Endothelial cell of umbilical vein (primary cell): ENCODE results near the gene ENTPD3.

Experiments
- EZH2 ChIP-seq: IDR thresholded peaks from 2 replicates; pipeline ENCODE4 v1.6.1; 2012; ENCODE audit warnings: borderline replicate concordance, low read depth, mild to moderate bottlenecking, moderate library complexity, low read length, inconsistent platforms; ENCODE audit not compliant: severe bottlenecking
- FOS ChIP-seq: IDR thresholded peaks from 2 replicates; pipeline ENCODE4 v1.6.1; 2011; ENCODE audit warnings: mild to moderate bottlenecking, low read length, moderate library complexity, borderline replicate concordance; ENCODE audit not compliant: insufficient read depth
- MYC ChIP-seq: IDR thresholded peaks from one replicate; pipeline ENCODE4 v1.6.1; 2011; ENCODE audit warnings: mild to moderate bottlenecking, low read depth, low read length
- POLR2A ChIP-seq: IDR thresholded peaks from 2 replicates; pipeline ENCODE4 v1.6.1; 2012; ENCODE audit warnings: low read depth, mild to moderate bottlenecking, control low read depth, low read length
- POLR2AphosphoS5 ChIP-seq: IDR thresholded peaks from 2 replicates; pipeline ENCODE4 v1.6.1; 2012; ENCODE audit warnings: low read depth, mild to moderate bottlenecking, control low read depth, low read length, moderate library complexity; ENCODE audit not compliant: insufficient read depth
- TF ChIP-seq, protein P1 (sequence below), 2 donors: IDR thresholded peaks; 1 replicate in 1 of 2; 2 replicates in 1 of 2; pipeline ENCODE4 v1.5.1; 2011; ENCODE audit warnings: low read length in 2 of 2, mild to moderate bottlenecking in 2 of 2, moderate library complexity in 2 of 2, control low read depth in 1 of 2, inconsistent platforms in 1 of 2, low read depth in 1 of 2; ENCODE audit not compliant: insufficient read depth in 1 of 2; ENCODE audit errors: extremely low read depth in 1 of 2
- TF ChIP-seq, protein P2 (sequence below): IDR thresholded peaks from 2 replicates; pipeline ENCODE4 v1.6.1; 2011; ENCODE audit not compliant: insufficient read depth, insufficient read length

DNA sequence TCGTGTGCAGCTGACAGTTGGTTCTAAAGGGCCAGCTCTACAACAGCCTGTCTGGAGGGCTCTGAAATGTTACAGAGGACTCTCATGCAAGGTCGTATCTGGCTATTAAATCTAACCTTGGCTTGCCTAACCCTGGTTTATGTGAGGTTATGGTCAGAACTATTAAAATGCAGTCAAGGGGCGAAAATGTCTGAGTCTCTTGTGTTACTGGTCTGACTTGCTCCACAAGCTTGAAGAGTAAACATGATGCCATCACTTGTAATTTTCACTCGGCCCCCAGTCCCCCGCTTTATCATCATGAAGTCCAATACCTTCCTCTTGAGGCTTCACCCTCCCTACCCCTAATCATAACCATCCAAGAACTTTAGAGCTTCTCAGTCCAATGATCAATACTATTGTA lies 9.4 kb downstream of the ENTPD3 start:
- no peak for TF ChIP-seq POLR2A
- TF ChIP-seq, protein P1, sequence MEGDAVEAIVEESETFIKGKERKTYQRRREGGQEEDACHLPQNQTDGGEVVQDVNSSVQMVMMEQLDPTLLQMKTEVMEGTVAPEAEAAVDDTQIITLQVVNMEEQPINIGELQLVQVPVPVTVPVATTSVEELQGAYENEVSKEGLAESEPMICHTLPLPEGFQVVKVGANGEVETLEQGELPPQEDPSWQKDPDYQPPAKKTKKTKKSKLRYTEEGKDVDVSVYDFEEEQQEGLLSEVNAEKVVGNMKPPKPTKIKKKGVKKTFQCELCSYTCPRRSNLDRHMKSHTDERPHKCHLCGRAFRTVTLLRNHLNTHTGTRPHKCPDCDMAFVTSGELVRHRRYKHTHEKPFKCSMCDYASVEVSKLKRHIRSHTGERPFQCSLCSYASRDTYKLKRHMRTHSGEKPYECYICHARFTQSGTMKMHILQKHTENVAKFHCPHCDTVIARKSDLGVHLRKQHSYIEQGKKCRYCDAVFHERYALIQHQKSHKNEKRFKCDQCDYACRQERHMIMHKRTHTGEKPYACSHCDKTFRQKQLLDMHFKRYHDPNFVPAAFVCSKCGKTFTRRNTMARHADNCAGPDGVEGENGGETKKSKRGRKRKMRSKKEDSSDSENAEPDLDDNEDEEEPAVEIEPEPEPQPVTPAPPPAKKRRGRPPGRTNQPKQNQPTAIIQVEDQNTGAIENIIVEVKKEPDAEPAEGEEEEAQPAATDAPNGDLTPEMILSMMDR (IDR thresholded peaks at IDR 0.05; ENCODE audit: extremely low read depth in 1 of 2, insufficient read depth in 1 of 2, low read depth in 1 of 2, low read length in 2 of 2), result no peak
- no peak for TF ChIP-seq POLR2AphosphoS5
- TF ChIP-seq, protein P2, sequence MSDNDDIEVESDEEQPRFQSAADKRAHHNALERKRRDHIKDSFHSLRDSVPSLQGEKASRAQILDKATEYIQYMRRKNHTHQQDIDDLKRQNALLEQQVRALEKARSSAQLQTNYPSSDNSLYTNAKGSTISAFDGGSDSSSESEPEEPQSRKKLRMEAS, result no peak
- no peak for TF ChIP-seq FOS
- no peak for TF ChIP-seq EZH2
- no peak for TF ChIP-seq MYC
